Activated T-helper 1 cell treated with anti-CD3 and anti-CD28 coated beads, Interleukin-2, amount 50 U/mL, for 16 hours (primary cell): ENCODE measurements around the gene PLOD2.

Source experiments
- DNase-seq, 2 donors: peaks; one replicate each; pipeline ENCODE4 v3.0.0-alpha.2; 2020; ENCODE audit warnings: low read depth in 1 of 2, low spot score in 1 of 2

PLOD2 gene

GRCh38 chr3:146160964-146161662, at the start of gene PLOD2:
Gene PLOD2 (minus strand): TSS chr3:146161184. CDS start chr3:146160989, 195 bp downstream.
- no peak for DNase-seq

GRCh38 chr3:146209371-146209770, 48.4 kb upstream of the PLOD2 start:
- DNase-seq, result no peak

- DNase-seq, result no peak
These were observed 42.8 kb upstream of the PLOD2 start for GRCh38 chr3:146203776-146204175.

- DNase-seq, result no peak
These were observed 39.7 kb upstream of the PLOD2 start for GRCh38 chr3:146200461-146201220.

- no peak for DNase-seq
These were observed 38.8 kb upstream of the PLOD2 start for GRCh38 chr3:146199762-146200161.

- no peak for DNase-seq
These were observed 35.8 kb upstream of the PLOD2 start for GRCh38 chr3:146196789-146197188.

- DNase-seq, result no peak
These were observed 34.6 kb upstream of the PLOD2 start for GRCh38 chr3:146195605-146196004.

GRCh38 chr3:146195030-146195429, 34.0 kb upstream of the PLOD2 start:
- DNase-seq, result no peak

- no peak for DNase-seq
These were observed 30.1 kb upstream of the PLOD2 start for GRCh38 chr3:146191051-146191450.

- no peak for DNase-seq
These were observed 28.7 kb upstream of the PLOD2 start for GRCh38 chr3:146189519-146190173.

GRCh38 chr3:146187334-146187950, 26.5 kb upstream of the PLOD2 start:
- DNase-seq, result no peak

GRCh38 chr3:146184241-146185015, 23.4 kb upstream of the PLOD2 start:
- no peak for DNase-seq

- no peak for DNase-seq
These were observed 20.2 kb upstream of the PLOD2 start for GRCh38 chr3:146181216-146181615.

- DNase-seq, result no peak
These were observed 19.4 kb upstream of the PLOD2 start for GRCh38 chr3:146180376-146180775.

- DNase-seq, result no peak
These were observed 17.2 kb upstream of the PLOD2 start for GRCh38 chr3:146178006-146178689.

GRCh38 chr3:146177519-146177918, 16.5 kb upstream of the PLOD2 start:
- DNase-seq, result no peak

GRCh38 chr3:146177072-146177471, 16.1 kb upstream of the PLOD2 start:
- DNase-seq, result no peak

GRCh38 chr3:146172586-146172985, 11.6 kb upstream of the PLOD2 start:
- DNase-seq, result no peak

- no peak for DNase-seq
These were observed 9.6 kb upstream of the PLOD2 start for GRCh38 chr3:146170591-146170990.

- no peak for DNase-seq
These were observed 8.9 kb upstream of the PLOD2 start for GRCh38 chr3:146169891-146170290.
